ENCODE data around the gene ANO10. TPM values are rescaled to one million over a fixed set of nuclear protein-coding genes. Genes with fewer than 3 reads are reported as not detected.

The ANO10 gene
- total and polyA plus RNA-seq, 2 donors (not counting 3 experiments of a cell fraction or from before 2014, with no cell fraction given) = 28.4 to 45.8 TPM

- Histone ChIP-seq H3K4me3 (replicated peaks in 1 of 3; ENCODE audit: insufficient read depth in 1 of 3, low read depth in 1 of 3, low read length in 3 of 3) (no peak overlapping the region), H3K79me2 (ENCODE audit: control insufficient read depth, insufficient read depth, low read length) (no peaks in the 10 kb centered on the region), H3K9me1 (replicated peaks; ENCODE audit: control insufficient read depth, extremely low read depth, insufficient read depth, low read length) (no peaks in the 10 kb centered on the region), H3K4me2 (ENCODE audit: insufficient read depth, low read length) (no peak overlapping the region), H4K20me1 (replicated peaks; ENCODE audit: control insufficient read depth, extremely low read depth, insufficient read depth, low read length) (no peaks in the 10 kb centered on the region), H3K27me3 (ENCODE audit: control insufficient read depth in 2 of 2, insufficient read depth in 2 of 2, low read length in 2 of 2) (no peaks in the 10 kb centered on the region), H3K36me3 (ENCODE audit: control insufficient read depth in 2 of 2, extremely low read depth in 1 of 2, insufficient read depth in 2 of 2, low read length in 2 of 2) (no peaks in the 10 kb centered on the region), H3K9ac (replicated peaks; ENCODE audit: extremely low read depth, insufficient read depth, low read length) (no peak overlapping the region), H2AFZ (ENCODE audit: low read depth, low read length) (no peak overlapping the region), H3K9me3 (replicated peaks; ENCODE audit: control insufficient read depth, insufficient read depth, low read length) (no peaks in the 10 kb centered on the region), H3K4me1 (ENCODE audit: control insufficient read depth, extremely low read depth, insufficient read depth, low read length) (no peaks in the 10 kb centered on the region), H3K27ac (ENCODE audit: insufficient read depth, low read depth, low read length) (no peak overlapping the region)
- CTCF ChIA-PET = interaction anchor here (1.2 kb wide), 1 partner anchor 25 kb away, joined by 3 read pairs; no protein-coding TSS in a partner anchor
- no peak for FAIRE-seq
- DNase-seq (ENCODE audit: low read depth, low spot score) = no peak
- TF ChIP-seq, protein P1, sequence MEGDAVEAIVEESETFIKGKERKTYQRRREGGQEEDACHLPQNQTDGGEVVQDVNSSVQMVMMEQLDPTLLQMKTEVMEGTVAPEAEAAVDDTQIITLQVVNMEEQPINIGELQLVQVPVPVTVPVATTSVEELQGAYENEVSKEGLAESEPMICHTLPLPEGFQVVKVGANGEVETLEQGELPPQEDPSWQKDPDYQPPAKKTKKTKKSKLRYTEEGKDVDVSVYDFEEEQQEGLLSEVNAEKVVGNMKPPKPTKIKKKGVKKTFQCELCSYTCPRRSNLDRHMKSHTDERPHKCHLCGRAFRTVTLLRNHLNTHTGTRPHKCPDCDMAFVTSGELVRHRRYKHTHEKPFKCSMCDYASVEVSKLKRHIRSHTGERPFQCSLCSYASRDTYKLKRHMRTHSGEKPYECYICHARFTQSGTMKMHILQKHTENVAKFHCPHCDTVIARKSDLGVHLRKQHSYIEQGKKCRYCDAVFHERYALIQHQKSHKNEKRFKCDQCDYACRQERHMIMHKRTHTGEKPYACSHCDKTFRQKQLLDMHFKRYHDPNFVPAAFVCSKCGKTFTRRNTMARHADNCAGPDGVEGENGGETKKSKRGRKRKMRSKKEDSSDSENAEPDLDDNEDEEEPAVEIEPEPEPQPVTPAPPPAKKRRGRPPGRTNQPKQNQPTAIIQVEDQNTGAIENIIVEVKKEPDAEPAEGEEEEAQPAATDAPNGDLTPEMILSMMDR (IDR thresholded peaks at IDR 0.05; ENCODE audit: extremely low read depth in 1 of 2, insufficient read depth in 1 of 2, low read depth in 1 of 2, low read length in 2 of 2) = no peak
- TF ChIP-seq POLR2A (IDR thresholded peaks at IDR 0.05; ENCODE audit: low read depth, low read length) (no peak), POLR2AphosphoS5 (IDR thresholded peaks at IDR 0.05; ENCODE audit: insufficient read depth, low read depth, low read length) (no peak), JUN (IDR thresholded peaks at IDR 0.05; ENCODE audit: borderline replicate concordance, insufficient read depth, insufficient read length, low read depth) (no peak)
- BruUV-seq (replicated peaks) = no TSS peak
- dilution Hi-C loops (cut with MboI; ENCODE audit: extremely low pct_ligation_motif_present, low sequenced_read_pairs) (no loop called here), intact Hi-C loops (cut with micrococcal nuclease) (no loop called here)
- POLR2A ChIA-PET = no interaction called here
Measured at GRCh38 chr3:43558171-43558570, 63.6 kb downstream of the ANO10 start.

DNA sequence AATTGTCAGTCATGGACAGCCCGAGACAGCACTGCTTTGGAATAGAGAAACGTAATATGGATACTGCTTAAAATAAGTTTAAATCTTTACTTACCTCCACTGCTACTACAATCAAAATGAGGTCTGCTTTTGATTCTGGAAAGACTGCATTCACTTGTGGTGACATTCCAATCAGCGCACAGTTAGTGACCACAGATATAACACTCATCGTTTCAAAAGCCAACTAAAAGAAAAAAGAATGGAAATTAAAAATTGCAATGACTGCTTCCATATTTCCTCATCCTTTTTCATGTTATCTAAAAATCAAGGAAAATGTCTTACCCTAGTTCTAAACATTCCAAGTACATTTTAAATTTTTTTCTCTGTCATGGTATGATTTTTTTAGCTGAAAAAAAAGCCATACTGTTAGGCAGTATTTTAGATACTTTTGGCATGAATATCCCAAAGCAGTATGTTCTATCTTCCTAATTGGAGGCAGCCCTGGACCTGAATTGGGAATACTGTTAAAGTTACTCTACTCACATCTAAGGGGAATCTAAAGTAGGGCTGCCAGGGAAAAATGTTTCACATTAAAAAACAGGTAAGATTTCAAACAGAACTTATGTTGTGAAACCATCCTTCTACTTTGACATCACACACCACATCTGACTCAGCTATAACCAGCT is 72.1 kb downstream of the ANO10 start:
- H3K27ac ChIP-seq (ENCODE audit: insufficient read depth, low read depth, low read length) = no peak overlapping the region
- intact Hi-C loops (cut with micrococcal nuclease) = loop anchor here (5.0 kb wide), 1 partner anchor 73 kb away; the partner anchor contains the start of gene ANO10
- no peaks in the 10 kb centered on the region for H3K9me1 ChIP-seq (replicated peaks; ENCODE audit: control insufficient read depth, extremely low read depth, insufficient read depth, low read length)
- CTCF ChIA-PET = no interaction called here
- H3K27me3 ChIP-seq (ENCODE audit: control insufficient read depth in 2 of 2, insufficient read depth in 2 of 2, low read length in 2 of 2) = no peaks in the 10 kb centered on the region
- no peaks in the 10 kb centered on the region for H3K9me3 ChIP-seq (replicated peaks; ENCODE audit: control insufficient read depth, insufficient read depth, low read length)
- no peak overlapping the region for H3K4me3 ChIP-seq (replicated peaks in 1 of 3; ENCODE audit: insufficient read depth in 1 of 3, low read depth in 1 of 3, low read length in 3 of 3)
- H3K79me2 ChIP-seq (ENCODE audit: control insufficient read depth, insufficient read depth, low read length) = no peaks in the 10 kb centered on the region
- H2AFZ ChIP-seq (ENCODE audit: low read depth, low read length) = no peak overlapping the region
- no peaks in the 10 kb centered on the region for H3K4me1 ChIP-seq (ENCODE audit: control insufficient read depth, extremely low read depth, insufficient read depth, low read length)
- H4K20me1 ChIP-seq (replicated peaks; ENCODE audit: control insufficient read depth, extremely low read depth, insufficient read depth, low read length) = no peaks in the 10 kb centered on the region
- POLR2A ChIA-PET = no interaction called here
- DNase-seq (ENCODE audit: low read depth, low spot score) (no peak), FAIRE-seq (no peak)
- H3K9ac ChIP-seq (replicated peaks; ENCODE audit: extremely low read depth, insufficient read depth, low read length) = no peak overlapping the region
- dilution Hi-C loops (cut with MboI; ENCODE audit: extremely low pct_ligation_motif_present, low sequenced_read_pairs) = no loop called here
- H3K36me3 ChIP-seq (ENCODE audit: control insufficient read depth in 2 of 2, extremely low read depth in 1 of 2, insufficient read depth in 2 of 2, low read length in 2 of 2) = no peaks in the 10 kb centered on the region
- no peak overlapping the region for H3K4me2 ChIP-seq (ENCODE audit: insufficient read depth, low read length)
- no peak for TF ChIP-seq FOS (IDR thresholded peaks at IDR 0.05; ENCODE audit: borderline replicate concordance, insufficient read depth, low read length)
- TF ChIP-seq EZH2 (IDR thresholded peaks at IDR 0.05; ENCODE audit: borderline replicate concordance, low read depth, low read length, severe bottlenecking) = no peak
- TF ChIP-seq, protein P2, sequence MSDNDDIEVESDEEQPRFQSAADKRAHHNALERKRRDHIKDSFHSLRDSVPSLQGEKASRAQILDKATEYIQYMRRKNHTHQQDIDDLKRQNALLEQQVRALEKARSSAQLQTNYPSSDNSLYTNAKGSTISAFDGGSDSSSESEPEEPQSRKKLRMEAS (IDR thresholded peaks at IDR 0.05; ENCODE audit: insufficient read depth, insufficient read length) = no peak
- no peak for TF ChIP-seq JUN (IDR thresholded peaks at IDR 0.05; ENCODE audit: borderline replicate concordance, insufficient read depth, insufficient read length, low read depth)
- TF ChIP-seq, protein P1 (IDR thresholded peaks at IDR 0.05; ENCODE audit: extremely low read depth in 1 of 2, insufficient read depth in 1 of 2, low read depth in 1 of 2, low read length in 2 of 2) = no peak
- TF ChIP-seq GATA2 (IDR thresholded peaks at IDR 0.05; ENCODE audit: insufficient read depth, insufficient read length, low read depth, low read length) = no peak
- no peak for TF ChIP-seq POLR2AphosphoS5 (IDR thresholded peaks at IDR 0.05; ENCODE audit: insufficient read depth, low read depth, low read length)
- no peak for TF ChIP-seq POLR2A (IDR thresholded peaks at IDR 0.05; ENCODE audit: low read depth, low read length)
- TF ChIP-seq MYC (IDR thresholded peaks at IDR 0.05; ENCODE audit: low read depth, low read length) = no peak
- BruUV-seq (replicated peaks) = no TSS peak
